Measurements from ENCODE around the gene ABCA1.
"Not testable (repeated sequence)": the region's sequence is repeated elsewhere in the genome, so short reads cannot be mapped to it uniquely, and the experiment has no call there.

The ABCA1 gene

DNA sequence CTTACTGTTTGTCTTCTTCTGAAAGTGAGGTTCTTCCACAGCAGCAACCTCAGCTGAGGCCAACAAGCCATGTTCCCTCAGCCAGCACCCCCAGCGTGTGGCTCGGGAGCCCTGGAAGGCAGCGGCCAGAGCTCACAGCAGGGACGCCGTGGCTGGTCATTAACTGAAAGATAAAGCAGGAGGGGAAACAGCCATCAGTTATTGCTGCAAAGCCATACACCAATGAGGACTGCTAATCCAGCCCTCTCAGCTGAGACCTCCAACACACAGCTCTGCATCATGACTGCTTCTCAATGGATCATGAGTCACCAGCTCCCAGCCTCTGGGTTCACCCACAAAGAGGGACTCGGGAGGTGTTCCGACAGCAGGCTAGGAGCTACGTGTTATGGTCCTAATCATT, 24.3 kb downstream of the ABCA1 start:
- H3K27ac ChIP-seq (ENCODE audit: low read depth, low read length), result no peak overlapping the region
- H3K36me3 ChIP-seq (ENCODE audit: insufficient read depth, low read length), result no peaks in the 10 kb centered on the region
- no peaks in the 10 kb centered on the region for H3K9me3 ChIP-seq (ENCODE audit: insufficient read depth, low read depth, low read length)
- H3K9ac ChIP-seq (ENCODE audit: low read depth, low read length), result no peak overlapping the region
- no peak overlapping the region for H3K4me3 ChIP-seq (ENCODE audit: low read length)
- H3K4me1 ChIP-seq (ENCODE audit: insufficient read depth, low read length), result peaks cover 13% of the 10 kb centered on the region
- WGBS, result 75% methylated on average over 8 of the region's 8 CpGs
- no peaks in the 10 kb centered on the region for H3K27me3 ChIP-seq (ENCODE audit: insufficient read depth, low read length)

- Histone ChIP-seq H3K9ac (ENCODE audit: low read depth, low read length) (no peak overlapping the region), H3K27me3 (ENCODE audit: insufficient read depth, low read length) (no peaks in the 10 kb centered on the region), H3K4me1 (ENCODE audit: insufficient read depth, low read length) (peaks cover 13% of the 10 kb centered on the region), H3K9me3 (ENCODE audit: insufficient read depth, low read depth, low read length) (no peaks in the 10 kb centered on the region), H3K36me3 (ENCODE audit: insufficient read depth, low read length) (no peaks in the 10 kb centered on the region), H3K4me3 (ENCODE audit: low read length) (no peak overlapping the region), H3K27ac (ENCODE audit: low read depth, low read length) (no peak overlapping the region)
- WGBS, result 66% methylated on average over 2 of the region's 2 CpGs
Observed at GRCh38 chr9:104900871-104901270, 27.1 kb downstream of the ABCA1 start.

DNA sequence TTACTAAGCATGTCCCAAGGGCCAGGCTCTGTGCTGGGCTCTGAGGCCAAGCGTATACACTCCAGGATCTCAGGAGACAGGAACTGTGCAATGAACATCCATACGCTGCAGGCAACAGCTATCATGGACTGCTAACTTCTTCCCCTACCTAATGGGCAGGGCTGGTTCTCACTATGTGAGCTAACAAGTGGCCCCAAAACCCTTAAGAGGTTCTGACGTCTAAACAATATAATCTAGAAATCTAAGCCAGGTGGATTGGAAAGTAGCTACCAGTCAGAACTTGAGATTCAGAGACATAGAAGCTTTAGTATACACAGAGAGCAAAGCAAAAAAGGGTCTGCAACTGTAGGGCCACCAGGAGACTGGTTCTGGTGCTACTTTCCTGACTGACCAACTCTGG, 27.6 kb downstream of the ABCA1 start:
- Histone ChIP-seq H3K4me1 (ENCODE audit: insufficient read depth, low read length) (peaks cover 13% of the 10 kb centered on the region), H3K4me3 (ENCODE audit: low read length) (no peak overlapping the region), H3K9ac (ENCODE audit: low read depth, low read length) (no peak overlapping the region)

DNA sequence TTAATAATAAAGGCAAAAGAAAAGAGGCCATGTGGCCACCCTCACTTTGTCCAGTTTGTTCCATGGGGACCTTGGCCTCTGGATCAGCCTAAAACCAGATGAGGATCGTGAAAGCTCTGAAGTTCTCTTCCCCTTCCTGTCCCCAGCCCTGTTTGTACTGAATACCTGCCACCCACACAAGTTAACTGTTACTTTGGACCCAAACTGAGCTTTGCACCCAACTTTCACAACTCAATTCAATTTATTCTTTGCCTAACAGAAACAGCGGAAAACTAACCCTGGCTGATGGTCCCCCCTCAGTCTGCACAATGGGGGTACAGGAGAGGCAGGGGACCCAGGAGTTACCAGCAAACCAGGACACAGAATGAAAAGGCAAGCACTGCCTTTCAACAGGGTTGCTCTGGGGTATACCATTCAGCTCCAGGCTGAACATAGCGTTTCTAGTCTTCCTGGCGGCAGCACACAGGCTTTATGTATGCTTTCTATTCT, 28.2 kb downstream of the ABCA1 start:
- H3K9me3 ChIP-seq (ENCODE audit: insufficient read depth, low read depth, low read length), result no peaks in the 10 kb centered on the region
- no peaks in the 10 kb centered on the region for H3K36me3 ChIP-seq (ENCODE audit: insufficient read depth, low read length)
- H3K27ac ChIP-seq (ENCODE audit: low read depth, low read length), result no peak overlapping the region
- no peak overlapping the region for H3K4me3 ChIP-seq (ENCODE audit: low read length)
- H3K4me1 ChIP-seq (ENCODE audit: insufficient read depth, low read length), result peaks cover 13% of the 10 kb centered on the region
- no peak overlapping the region for H3K9ac ChIP-seq (ENCODE audit: low read depth, low read length)
- WGBS, result 82% methylated on average over 4 of the region's 4 CpGs
- H3K27me3 ChIP-seq (ENCODE audit: insufficient read depth, low read length), result no peaks in the 10 kb centered on the region

More for the DNA sequence above, 27.6 kb downstream of the ABCA1 start:
- Histone ChIP-seq H3K27me3 (ENCODE audit: insufficient read depth, low read length) (no peaks in the 10 kb centered on the region), H3K9me3 (ENCODE audit: insufficient read depth, low read depth, low read length) (no peaks in the 10 kb centered on the region), H3K27ac (ENCODE audit: low read depth, low read length) (no peak overlapping the region), H3K36me3 (ENCODE audit: insufficient read depth, low read length) (no peaks in the 10 kb centered on the region)
- WGBS, result 81% methylated on average over 3 of the region's 3 CpGs

GRCh38 chr9:104898376-104898775, 29.6 kb downstream of the ABCA1 start:
- H3K9me3 ChIP-seq (ENCODE audit: insufficient read depth, low read depth, low read length); H3K36me3 ChIP-seq (ENCODE audit: insufficient read depth, low read length); H3K4me3 ChIP-seq (ENCODE audit: low read length); H3K27me3 ChIP-seq (ENCODE audit: insufficient read depth, low read length); H3K9ac ChIP-seq (ENCODE audit: low read depth, low read length); H3K4me1 ChIP-seq (ENCODE audit: insufficient read depth, low read length); H3K27ac ChIP-seq (ENCODE audit: low read depth, low read length): not testable (repeated sequence)
- WGBS, result 94% methylated on average over 4 of the region's 6 CpGs

- no peak overlapping the region for H3K9ac ChIP-seq (ENCODE audit: low read depth, low read length)
- no peaks in the 10 kb centered on the region for H3K9me3 ChIP-seq (ENCODE audit: insufficient read depth, low read depth, low read length)
- no peaks in the 10 kb centered on the region for H3K27me3 ChIP-seq (ENCODE audit: insufficient read depth, low read length)
- no peak overlapping the region for H3K4me3 ChIP-seq (ENCODE audit: low read length)
- H3K36me3 ChIP-seq (ENCODE audit: insufficient read depth, low read length), result no peaks in the 10 kb centered on the region
- no peak overlapping the region for H3K27ac ChIP-seq (ENCODE audit: low read depth, low read length)
- WGBS, result no CpG with 5 or more reads among the region's 1 CpG
- peaks cover 6% of the 10 kb centered on the region for H3K4me1 ChIP-seq (ENCODE audit: insufficient read depth, low read length)
Observed at GRCh38 chr9:104896131-104896530, 31.8 kb downstream of the ABCA1 start.

DNA sequence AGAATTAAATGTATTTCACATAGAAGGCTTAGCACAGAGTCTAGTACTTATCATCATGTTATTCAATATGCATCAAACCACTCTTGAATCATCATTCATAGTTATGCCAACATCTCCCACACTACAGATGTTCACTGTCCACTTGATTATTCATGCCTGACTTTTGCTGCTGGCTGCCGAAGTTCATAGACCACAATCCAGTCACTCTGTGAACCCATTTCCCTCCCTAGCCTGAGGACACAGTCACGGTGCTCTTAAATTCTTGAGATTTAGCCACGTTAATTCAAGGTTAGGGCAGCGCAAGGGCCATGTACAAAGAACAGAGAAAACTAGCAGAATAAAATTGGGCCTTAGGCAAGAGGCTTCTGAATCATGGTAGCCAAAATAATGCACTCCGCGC, 32.4 kb downstream of the ABCA1 start:
- Histone ChIP-seq H3K27me3 (ENCODE audit: insufficient read depth, low read length) (no peaks in the 10 kb centered on the region), H3K27ac (ENCODE audit: low read depth, low read length) (no peak overlapping the region), H3K9me3 (ENCODE audit: insufficient read depth, low read depth, low read length) (no peaks in the 10 kb centered on the region), H3K4me3 (ENCODE audit: low read length) (no peak overlapping the region), H3K4me1 (ENCODE audit: insufficient read depth, low read length) (peaks cover under 1% of the 10 kb centered on the region), H3K36me3 (ENCODE audit: insufficient read depth, low read length) (no peaks in the 10 kb centered on the region), H3K9ac (ENCODE audit: low read depth, low read length) (no peak overlapping the region)
- WGBS, result 94% methylated on average over 6 of the region's 6 CpGs

DNA sequence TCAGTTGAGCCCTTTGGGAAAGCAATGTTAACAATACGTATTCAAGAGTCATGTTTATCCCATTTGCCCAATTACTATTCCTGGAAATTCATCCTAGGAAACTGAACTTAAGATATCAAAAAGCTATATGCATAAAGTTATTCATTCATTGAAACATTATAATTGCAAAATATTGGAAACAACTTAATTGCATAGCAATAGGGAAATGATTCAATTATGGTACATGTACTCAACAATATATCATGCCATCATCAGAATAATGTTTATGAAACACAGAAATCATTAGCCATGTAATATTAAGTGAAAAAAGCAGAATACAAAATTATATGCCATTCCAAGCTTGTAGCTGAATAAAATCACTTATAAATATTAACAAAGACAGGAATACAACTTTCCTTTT, 35.3 kb downstream of the ABCA1 start:
- no peaks in the 10 kb centered on the region for H3K36me3 ChIP-seq (ENCODE audit: insufficient read depth, low read length)
- no peak overlapping the region for H3K4me3 ChIP-seq (ENCODE audit: low read length)
- H3K9ac ChIP-seq (ENCODE audit: low read depth, low read length), result no peak overlapping the region
- WGBS, result 100% methylated on average over 1 of the region's 1 CpG
- H3K9me3 ChIP-seq (ENCODE audit: insufficient read depth, low read depth, low read length), result no peaks in the 10 kb centered on the region
- no peaks in the 10 kb centered on the region for H3K27me3 ChIP-seq (ENCODE audit: insufficient read depth, low read length)
- H3K27ac ChIP-seq (ENCODE audit: low read depth, low read length), result no peak overlapping the region
- peaks cover 12% of the 10 kb centered on the region for H3K4me1 ChIP-seq (ENCODE audit: insufficient read depth, low read length)

DNA sequence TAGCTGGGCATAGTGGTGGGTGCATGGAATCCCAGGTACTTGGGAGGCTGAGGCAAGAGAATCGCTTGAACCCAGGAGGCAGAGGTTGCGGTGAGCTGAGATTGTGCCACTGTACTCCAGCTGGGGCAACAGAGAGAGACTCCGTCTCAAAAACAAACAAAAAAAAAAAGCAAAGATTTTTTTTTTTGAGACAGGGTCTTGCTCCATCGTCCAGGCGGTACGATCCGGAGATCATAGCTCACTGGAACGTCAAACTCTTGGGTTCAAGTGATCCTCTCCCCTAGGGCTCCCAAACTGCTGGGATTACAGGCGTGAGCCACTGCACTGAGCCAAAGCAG, 37.6 kb downstream of the ABCA1 start:
- Histone ChIP-seq H3K36me3 (ENCODE audit: insufficient read depth, low read length) (no peaks in the 10 kb centered on the region), H3K9ac (ENCODE audit: low read depth, low read length) (no peak overlapping the region), H3K27me3 (ENCODE audit: insufficient read depth, low read length) (no peaks in the 10 kb centered on the region), H3K9me3 (ENCODE audit: insufficient read depth, low read depth, low read length) (no peaks in the 10 kb centered on the region), H3K4me3 (ENCODE audit: low read length) (no peak overlapping the region), H3K27ac (ENCODE audit: low read depth, low read length) (no peak overlapping the region), H3K4me1 (ENCODE audit: insufficient read depth, low read length) (peaks cover 22% of the 10 kb centered on the region)
- WGBS, result 93% methylated on average over 9 of the region's 9 CpGs

DNA sequence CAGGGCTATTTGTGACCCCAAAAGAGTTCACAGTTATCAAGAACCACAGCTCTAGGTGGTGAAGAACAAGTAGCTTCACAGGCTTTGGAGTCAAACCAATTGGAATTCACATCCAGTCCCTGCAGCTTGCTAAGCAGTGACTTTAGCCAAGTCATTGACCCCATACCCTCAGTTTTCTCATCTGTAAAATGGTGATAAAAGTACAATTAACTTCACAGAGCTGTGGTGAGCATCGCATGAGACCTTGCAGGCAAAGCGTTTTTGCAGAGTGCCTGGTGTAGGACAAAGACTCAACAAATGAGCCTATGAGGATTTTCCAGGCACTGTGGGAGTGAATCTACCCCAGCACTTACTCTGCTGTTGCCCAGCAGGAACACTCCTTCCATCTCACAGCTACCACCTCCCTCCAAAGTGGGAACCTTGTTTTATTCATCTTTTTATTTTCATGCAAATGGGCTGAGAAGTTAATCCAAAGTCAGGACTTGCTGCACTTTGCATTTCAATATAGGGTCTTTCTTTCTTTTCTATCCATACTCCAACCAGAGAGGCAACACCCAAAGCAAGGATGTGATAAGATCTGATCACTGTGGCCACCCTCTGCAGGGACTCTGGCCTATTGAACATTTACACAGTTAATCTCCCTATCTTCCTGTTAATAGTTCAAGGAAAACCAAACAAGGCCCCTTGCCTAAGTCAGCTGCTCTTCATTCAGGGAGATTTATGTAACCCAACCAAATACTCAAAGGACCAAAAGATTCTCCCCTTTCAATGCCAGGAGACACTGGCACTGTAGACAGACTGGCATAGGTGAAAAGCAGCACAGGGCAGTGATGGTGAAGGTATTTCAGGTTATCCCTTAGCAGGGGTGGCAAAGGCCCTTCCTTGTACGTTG, 41.9 kb downstream of the ABCA1 start:
- Histone ChIP-seq H3K27me3 (ENCODE audit: insufficient read depth, low read length) (no peaks in the 10 kb centered on the region), H3K4me3 (ENCODE audit: low read length) (no peak overlapping the region), H3K9me3 (ENCODE audit: insufficient read depth, low read depth, low read length) (no peaks in the 10 kb centered on the region), H3K36me3 (ENCODE audit: insufficient read depth, low read length) (no peaks in the 10 kb centered on the region), H3K4me1 (ENCODE audit: insufficient read depth, low read length) (peaks cover 45% of the 10 kb centered on the region), H3K27ac (ENCODE audit: low read depth, low read length) (peak overlapping the region; percentile 82), H3K9ac (ENCODE audit: low read depth, low read length) (no peak overlapping the region)
- WGBS, result 20% methylated on average over 3 of the region's 3 CpGs

GRCh38 chr9:104883169-104883568, 44.8 kb downstream of the ABCA1 start:
- H3K27me3 ChIP-seq (ENCODE audit: insufficient read depth, low read length), result no peaks in the 10 kb centered on the region
- no peak overlapping the region for H3K4me3 ChIP-seq (ENCODE audit: low read length)
- no peak overlapping the region for H3K9ac ChIP-seq (ENCODE audit: low read depth, low read length)
- H3K4me1 ChIP-seq (ENCODE audit: insufficient read depth, low read length), result peaks cover 33% of the 10 kb centered on the region
- no peaks in the 10 kb centered on the region for H3K36me3 ChIP-seq (ENCODE audit: insufficient read depth, low read length)
- no peak overlapping the region for H3K27ac ChIP-seq (ENCODE audit: low read depth, low read length)
- H3K9me3 ChIP-seq (ENCODE audit: insufficient read depth, low read depth, low read length), result no peaks in the 10 kb centered on the region
- WGBS, result 92% methylated on average over 2 of the region's 2 CpGs

DNA sequence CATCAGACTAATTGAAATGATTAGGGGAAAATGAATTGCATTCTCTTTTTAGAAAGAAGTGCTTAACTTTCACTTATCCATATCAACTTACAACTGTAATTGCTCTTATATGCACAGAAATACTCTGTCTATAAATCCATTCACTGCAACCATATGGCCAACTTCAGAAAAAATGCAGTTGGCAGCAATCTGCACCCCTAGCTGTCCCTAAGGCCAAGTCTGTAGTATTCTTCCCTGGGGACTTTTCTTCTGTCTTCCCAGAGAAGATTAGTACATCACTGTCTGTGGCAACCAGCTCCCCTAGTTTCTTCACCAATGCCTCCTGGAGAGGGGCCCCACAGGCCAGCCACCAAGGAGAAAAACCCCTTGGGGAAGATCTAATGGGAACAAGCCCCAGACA, 45.4 kb downstream of the ABCA1 start:
- H3K9me3 ChIP-seq (ENCODE audit: insufficient read depth, low read depth, low read length), result no peaks in the 10 kb centered on the region
- H3K27me3 ChIP-seq (ENCODE audit: insufficient read depth, low read length), result no peaks in the 10 kb centered on the region
- no peak overlapping the region for H3K9ac ChIP-seq (ENCODE audit: low read depth, low read length)
- H3K4me3 ChIP-seq (ENCODE audit: low read length), result no peak overlapping the region
- H3K36me3 ChIP-seq (ENCODE audit: insufficient read depth, low read length), result no peaks in the 10 kb centered on the region
- H3K27ac ChIP-seq (ENCODE audit: low read depth, low read length), result no peak overlapping the region
- H3K4me1 ChIP-seq (ENCODE audit: insufficient read depth, low read length), result peaks cover 33% of the 10 kb centered on the region
